ENCODE results near the gene FIBCD1.
"Not testable (repeated sequence)": the region's sequence is repeated elsewhere in the genome, so short reads cannot be mapped to it uniquely, and the experiment has no call there.

FIBCD1 gene

DNA sequence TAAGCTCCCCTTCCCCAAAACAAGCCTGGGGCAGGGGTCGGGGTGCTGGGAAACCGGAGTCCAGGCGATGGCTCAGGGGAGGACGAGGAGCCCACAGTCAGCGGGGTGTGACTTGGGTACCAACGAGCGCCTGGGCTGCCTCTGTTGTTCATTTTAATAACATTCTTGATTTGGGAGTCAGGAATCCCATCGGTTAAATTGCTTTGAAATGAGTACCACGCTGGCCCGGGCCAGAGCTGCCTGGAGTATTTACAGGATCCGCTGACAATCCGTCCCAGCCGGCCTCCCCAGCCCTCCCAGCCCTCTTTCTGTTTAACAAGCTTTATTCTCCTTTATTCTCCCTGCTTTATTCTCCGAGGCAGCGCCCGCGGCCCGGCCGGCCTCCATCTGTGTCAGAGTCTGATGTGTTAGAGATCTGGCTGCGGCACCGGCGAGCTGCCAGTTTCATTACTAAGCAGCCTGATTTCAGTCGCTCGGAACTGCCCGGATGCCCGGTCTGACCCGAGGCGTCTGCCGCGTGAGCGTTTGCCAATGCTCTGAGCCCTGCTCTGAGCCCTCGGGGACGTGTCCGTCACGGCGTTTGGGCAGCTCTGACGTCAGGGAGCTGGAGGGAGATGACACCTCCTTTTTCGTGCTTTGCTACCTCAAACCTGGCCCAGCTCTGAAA, 26.0 kb downstream of the FIBCD1 start:
- H3K27me3 ChIP-seq (ENCODE audit: insufficient read depth, poor library complexity, severe bottlenecking) = no peaks in the 10 kb centered on the region
- no peak overlapping the region for H3K27ac ChIP-seq (replicated peaks)
- TF ChIP-seq, protein P1, sequence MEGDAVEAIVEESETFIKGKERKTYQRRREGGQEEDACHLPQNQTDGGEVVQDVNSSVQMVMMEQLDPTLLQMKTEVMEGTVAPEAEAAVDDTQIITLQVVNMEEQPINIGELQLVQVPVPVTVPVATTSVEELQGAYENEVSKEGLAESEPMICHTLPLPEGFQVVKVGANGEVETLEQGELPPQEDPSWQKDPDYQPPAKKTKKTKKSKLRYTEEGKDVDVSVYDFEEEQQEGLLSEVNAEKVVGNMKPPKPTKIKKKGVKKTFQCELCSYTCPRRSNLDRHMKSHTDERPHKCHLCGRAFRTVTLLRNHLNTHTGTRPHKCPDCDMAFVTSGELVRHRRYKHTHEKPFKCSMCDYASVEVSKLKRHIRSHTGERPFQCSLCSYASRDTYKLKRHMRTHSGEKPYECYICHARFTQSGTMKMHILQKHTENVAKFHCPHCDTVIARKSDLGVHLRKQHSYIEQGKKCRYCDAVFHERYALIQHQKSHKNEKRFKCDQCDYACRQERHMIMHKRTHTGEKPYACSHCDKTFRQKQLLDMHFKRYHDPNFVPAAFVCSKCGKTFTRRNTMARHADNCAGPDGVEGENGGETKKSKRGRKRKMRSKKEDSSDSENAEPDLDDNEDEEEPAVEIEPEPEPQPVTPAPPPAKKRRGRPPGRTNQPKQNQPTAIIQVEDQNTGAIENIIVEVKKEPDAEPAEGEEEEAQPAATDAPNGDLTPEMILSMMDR (IDR thresholded peaks at IDR 0.05; ENCODE audit: insufficient read depth, low read length) = no peak
- TF ChIP-seq, protein P2, sequence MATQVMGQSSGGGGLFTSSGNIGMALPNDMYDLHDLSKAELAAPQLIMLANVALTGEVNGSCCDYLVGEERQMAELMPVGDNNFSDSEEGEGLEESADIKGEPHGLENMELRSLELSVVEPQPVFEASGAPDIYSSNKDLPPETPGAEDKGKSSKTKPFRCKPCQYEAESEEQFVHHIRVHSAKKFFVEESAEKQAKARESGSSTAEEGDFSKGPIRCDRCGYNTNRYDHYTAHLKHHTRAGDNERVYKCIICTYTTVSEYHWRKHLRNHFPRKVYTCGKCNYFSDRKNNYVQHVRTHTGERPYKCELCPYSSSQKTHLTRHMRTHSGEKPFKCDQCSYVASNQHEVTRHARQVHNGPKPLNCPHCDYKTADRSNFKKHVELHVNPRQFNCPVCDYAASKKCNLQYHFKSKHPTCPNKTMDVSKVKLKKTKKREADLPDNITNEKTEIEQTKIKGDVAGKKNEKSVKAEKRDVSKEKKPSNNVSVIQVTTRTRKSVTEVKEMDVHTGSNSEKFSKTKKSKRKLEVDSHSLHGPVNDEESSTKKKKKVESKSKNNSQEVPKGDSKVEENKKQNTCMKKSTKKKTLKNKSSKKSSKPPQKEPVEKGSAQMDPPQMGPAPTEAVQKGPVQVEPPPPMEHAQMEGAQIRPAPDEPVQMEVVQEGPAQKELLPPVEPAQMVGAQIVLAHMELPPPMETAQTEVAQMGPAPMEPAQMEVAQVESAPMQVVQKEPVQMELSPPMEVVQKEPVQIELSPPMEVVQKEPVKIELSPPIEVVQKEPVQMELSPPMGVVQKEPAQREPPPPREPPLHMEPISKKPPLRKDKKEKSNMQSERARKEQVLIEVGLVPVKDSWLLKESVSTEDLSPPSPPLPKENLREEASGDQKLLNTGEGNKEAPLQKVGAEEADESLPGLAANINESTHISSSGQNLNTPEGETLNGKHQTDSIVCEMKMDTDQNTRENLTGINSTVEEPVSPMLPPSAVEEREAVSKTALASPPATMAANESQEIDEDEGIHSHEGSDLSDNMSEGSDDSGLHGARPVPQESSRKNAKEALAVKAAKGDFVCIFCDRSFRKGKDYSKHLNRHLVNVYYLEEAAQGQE (IDR thresholded peaks at IDR 0.05; ENCODE audit: insufficient replicate concordance, low read depth) = no peak
- TF ChIP-seq SPI1 (IDR thresholded peaks at IDR 0.05; ENCODE audit: borderline replicate concordance, low read depth) (no peak), POLR2AphosphoS5 (IDR thresholded peaks at IDR 0.05; ENCODE audit: low read depth) (no peak), GABPA (IDR thresholded peaks at IDR 0.05; ENCODE audit: low read depth) (no peak)
- H3K4me3 ChIP-seq (replicated peaks; ENCODE audit: insufficient read depth, low read length) = no peak overlapping the region
- no peak for DNase-seq (ENCODE audit: low read depth in 1 of 2, low spot score in 1 of 2)

DNA sequence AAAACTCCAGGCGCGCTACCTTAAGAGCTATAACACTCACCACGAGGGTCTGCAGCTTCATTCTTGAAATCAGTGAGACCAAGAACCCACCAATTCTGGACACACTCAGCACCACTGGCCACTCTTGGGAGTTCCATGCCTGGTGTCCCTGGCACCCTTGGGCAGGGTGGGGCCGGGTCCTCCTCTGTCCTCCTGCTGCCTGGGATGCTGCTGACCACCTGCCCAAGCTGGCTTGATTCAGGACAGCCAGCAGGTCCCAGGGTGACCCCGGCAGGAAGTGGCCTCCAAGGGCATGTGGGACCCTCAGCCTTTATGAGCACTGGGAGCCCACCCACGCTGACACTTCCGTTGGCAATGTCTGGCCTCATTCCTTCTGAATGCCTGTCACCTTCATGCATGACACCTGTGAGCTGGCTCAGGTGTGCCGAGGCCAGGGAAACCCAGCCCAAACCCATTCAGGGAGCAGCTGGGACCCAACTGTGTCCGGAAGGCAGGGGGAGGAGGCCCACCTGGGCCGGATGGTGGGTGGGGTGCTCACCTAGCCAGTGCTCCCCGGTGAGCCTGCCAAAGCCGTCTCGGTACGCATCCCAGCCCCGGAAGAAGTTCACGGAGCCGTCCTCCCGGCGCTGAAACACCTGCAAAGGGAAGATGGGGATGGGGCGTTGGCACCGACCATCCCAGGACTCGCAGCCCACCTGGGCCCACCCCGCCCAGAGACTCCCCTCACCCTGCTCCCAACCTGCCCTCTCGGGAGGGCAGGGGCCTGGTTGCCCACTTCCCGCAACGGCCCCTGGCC, 27.6 kb downstream of the FIBCD1 start:
- H3K4me3 ChIP-seq (replicated peaks; ENCODE audit: insufficient read depth, low read length) = no peak overlapping the region
- no peak overlapping the region for H3K27ac ChIP-seq (replicated peaks)
- TF ChIP-seq, protein P2 (IDR thresholded peaks at IDR 0.05; ENCODE audit: insufficient replicate concordance, low read depth) = no peak
- TF ChIP-seq POLR2AphosphoS5 (IDR thresholded peaks at IDR 0.05; ENCODE audit: low read depth) = no peak
- no peak for TF ChIP-seq SPI1 (IDR thresholded peaks at IDR 0.05; ENCODE audit: borderline replicate concordance, low read depth)
- TF ChIP-seq GABPA (IDR thresholded peaks at IDR 0.05; ENCODE audit: low read depth) = no peak
- TF ChIP-seq, protein P1 (IDR thresholded peaks at IDR 0.05; ENCODE audit: insufficient read depth, low read length) = no peak
- DNase-seq (ENCODE audit: low read depth in 1 of 2, low spot score in 1 of 2) = no peak
- H3K27me3 ChIP-seq (ENCODE audit: insufficient read depth, poor library complexity, severe bottlenecking) = no peaks in the 10 kb centered on the region

DNA sequence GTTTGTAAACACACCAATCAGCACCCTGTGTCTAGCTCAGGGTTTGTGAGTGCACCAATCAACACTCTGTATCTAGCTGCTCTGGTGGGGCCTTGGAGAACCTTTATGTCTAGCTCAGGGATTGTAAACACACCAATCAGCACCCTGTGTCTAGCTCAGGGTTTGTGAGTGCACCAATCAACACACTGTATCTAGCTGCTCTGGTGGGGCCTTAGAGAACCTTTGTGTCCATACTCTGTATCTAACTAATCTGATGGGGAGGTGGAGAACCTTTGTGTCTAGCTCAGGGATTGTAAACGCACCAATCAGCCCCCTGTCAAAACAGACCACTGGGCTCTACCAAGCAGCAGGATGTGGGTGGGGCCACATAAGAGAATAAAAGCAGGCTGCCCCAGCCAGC, 28.4 kb downstream of the FIBCD1 start:
- not testable (repeated sequence) for DNase-seq (ENCODE audit: low read depth in 1 of 2, low spot score in 1 of 2); H3K4me3 ChIP-seq (replicated peaks; ENCODE audit: insufficient read depth, low read length); H3K27ac ChIP-seq (replicated peaks); H3K27me3 ChIP-seq (ENCODE audit: insufficient read depth, poor library complexity, severe bottlenecking)

DNA sequence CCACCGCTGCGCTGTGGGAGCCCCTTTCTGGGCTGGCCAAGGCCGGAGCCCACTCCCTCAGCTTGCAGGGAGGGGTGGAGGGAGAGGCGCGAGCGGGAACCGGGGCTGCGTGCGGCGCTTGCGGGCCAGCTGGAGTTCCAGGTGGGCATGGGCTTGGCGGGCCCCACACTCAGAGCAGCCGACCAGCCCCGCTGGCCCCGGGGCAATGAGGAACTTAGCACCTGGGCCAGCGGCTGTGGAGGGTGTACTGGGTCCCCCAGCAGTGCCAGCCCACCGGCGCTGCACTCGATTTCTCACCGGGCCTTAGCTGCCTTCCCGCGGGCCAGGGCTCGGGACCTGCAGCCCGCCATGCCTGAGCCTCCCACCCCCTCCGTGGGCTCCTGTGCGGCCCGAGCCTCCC, 29.0 kb downstream of the FIBCD1 start:
- H3K4me3 ChIP-seq (replicated peaks; ENCODE audit: insufficient read depth, low read length); H3K27me3 ChIP-seq (ENCODE audit: insufficient read depth, poor library complexity, severe bottlenecking); H3K27ac ChIP-seq (replicated peaks); DNase-seq (ENCODE audit: low read depth in 1 of 2, low spot score in 1 of 2): not testable (repeated sequence)
